ENCODE measurements around the gene SGTB. TPM values are rescaled to one million over a fixed set of nuclear protein-coding genes. Genes with fewer than 3 reads are reported as not detected.
"Not testable (repeated sequence)": the region's sequence is repeated elsewhere in the genome, so short reads cannot be mapped to it uniquely, and the experiment has no call there.

SGTB gene
- total RNA-seq, 1 experiment from 2014 or later = 1.2 TPM

GRCh38 chr5:65734921-65735320 lies 13.0 kb upstream of the SGTB start:
- no peak for DNase-seq (ENCODE audit: low spot score)

- DNase-seq (ENCODE audit: low spot score) = not testable (repeated sequence)
Measured at GRCh38 chr5:65734196-65734775, 12.4 kb upstream of the SGTB start.

GRCh38 chr5:65732046-65732445 lies 10.1 kb upstream of the SGTB start:
- not testable (repeated sequence) for DNase-seq (ENCODE audit: low spot score)

GRCh38 chr5:65730910-65731309 lies 9.0 kb upstream of the SGTB start:
- DNase-seq (ENCODE audit: low spot score) = no peak

- DNase-seq (ENCODE audit: low spot score) = no peak
Measured at GRCh38 chr5:65728218-65728617, 6.3 kb upstream of the SGTB start.

- no peak for DNase-seq (ENCODE audit: low spot score)
Measured at GRCh38 chr5:65727491-65728156, 5.7 kb upstream of the SGTB start.

- peak; percentile 54 for DNase-seq (ENCODE audit: low spot score)
Measured at GRCh38 chr5:65722575-65723403, 880 bp upstream of the SGTB start.

- peak; percentile 66 for DNase-seq (ENCODE audit: low spot score)
Measured at GRCh38 chr5:65721050-65721719, 724 bp downstream of the SGTB start.

- DNase-seq (ENCODE audit: low spot score) = no peak
Measured at GRCh38 chr5:65718576-65719310, 3.2 kb downstream of the SGTB start.

- no peak for DNase-seq (ENCODE audit: low spot score)
Measured at GRCh38 chr5:65708145-65708544, 13.8 kb downstream of the SGTB start.

- no peak for DNase-seq (ENCODE audit: low spot score)
Measured at GRCh38 chr5:65707663-65708062, 14.2 kb downstream of the SGTB start.

- DNase-seq (ENCODE audit: low spot score) = no peak
Measured at GRCh38 chr5:65704621-65705239, 17.2 kb downstream of the SGTB start.

- no peak for DNase-seq (ENCODE audit: low spot score)
Measured at GRCh38 chr5:65702036-65702435, 19.9 kb downstream of the SGTB start.

GRCh38 chr5:65699338-65699737 lies 22.6 kb downstream of the SGTB start:
- no peak for DNase-seq (ENCODE audit: low spot score)

GRCh38 chr5:65696892-65697291 lies 25.0 kb downstream of the SGTB start:
- DNase-seq (ENCODE audit: low spot score) = no peak

- DNase-seq (ENCODE audit: low spot score) = no peak
Measured at GRCh38 chr5:65695896-65696295, 26.0 kb downstream of the SGTB start.

- DNase-seq (ENCODE audit: low spot score) = no peak
Measured at GRCh38 chr5:65695162-65695755, 26.6 kb downstream of the SGTB start.

GRCh38 chr5:65693121-65693520 lies 28.8 kb downstream of the SGTB start:
- no peak for DNase-seq (ENCODE audit: low spot score)

- DNase-seq (ENCODE audit: low spot score) = no peak
Measured at GRCh38 chr5:65682148-65682547, 39.8 kb downstream of the SGTB start.

- DNase-seq (ENCODE audit: low spot score) = not testable (repeated sequence)
Measured at GRCh38 chr5:65676056-65676455, 45.9 kb downstream of the SGTB start.

GRCh38 chr5:65674749-65675148 lies 47.2 kb downstream of the SGTB start:
- DNase-seq (ENCODE audit: low spot score) = no peak
